Thyroid gland (tissue), 4 donors: Measurements from ENCODE around the gene NXPH1. TPM values are rescaled to one million over a fixed set of nuclear protein-coding genes. Genes with fewer than 3 reads are reported as not detected.

ENCODE experiments used
- DNase-seq, 2 donors: peaks; one replicate each; pipeline ENCODE4 v3.0.0-alpha.2; 2019
- H3K27ac ChIP-seq, 3 donors: fragments of 200-600 bp; sonication (generic); 1 replicate in 2 of 3; 2 replicates in 1 of 3; pipeline ENCODE4 v1.5.1; 2016 to 2019; ENCODE audit warnings: mild to moderate bottlenecking in 1 of 3, moderate library complexity in 1 of 3
- H3K27me3 ChIP-seq: fragments of 200-600 bp; sonication (generic); one replicate; pipeline ENCODE4 v1.5.1; 2019
- H3K36me3 ChIP-seq, 2 donors: fragments of 200-600 bp; sonication (generic); one replicate each; pipeline ENCODE4 v1.5.1; 2016 to 2019
- H3K4me1 ChIP-seq, 2 donors: fragments of 200-600 bp; sonication (generic); one replicate each; pipeline ENCODE4 v1.5.1; 2017 to 2019
- H3K4me3 ChIP-seq, 3 donors: fragments of 200-600 bp; sonication (generic); replicated peaks in 1 of 3; 1 replicate in 2 of 3; 2 replicates in 1 of 3; pipeline ENCODE4 v1.5.1; 2016; ENCODE audit warnings: mild to moderate bottlenecking in 1 of 3
- H3K9me3 ChIP-seq: fragments of 200-600 bp; sonication (generic); one replicate; pipeline ENCODE4 v1.5.1; 2017
- POLR2A ChIP-seq, 2 donors: fragments of 450-650 bp; IDR thresholded peaks; one replicate each; pipeline ENCODE4 v1.6.1; 2017; ENCODE audit warnings: antibody characterized with exemption in 2 of 2, mild to moderate bottlenecking in 2 of 2, moderate library complexity in 1 of 2
- WGBS, 2 donors: methylation state at CpG; one replicate each; pipeline ENCODE4 v1.1.5; 2017; 5-methylcytosine and 5-hydroxymethylcytosine counted together
- intact Hi-C: fragments of 100-400 bp; cut with DNase I; formaldehyde crosslinking; loops from one replicate; pipeline ENCODE4 v1.15.1; 2023
- total RNA-seq, 4 donors: library from RNA; depleted of rRNA; stranded (reverse); fragments of >200 nt; gene quantifications; one replicate each; pipeline ENCODE4 v1.2.3, GENCODE V29; 2016
- TF ChIP-seq, protein P1 (sequence below), 6 experiments: fragments of 200-600 bp in 3 of 6; fragments of 450-650 bp in 3 of 6; sonication (generic) in 3 of 6; IDR thresholded peaks; one replicate each; pipeline ENCODE4 v1.5.1; 2016 to 2019; ENCODE audit warnings: antibody characterized with exemption in 6 of 6, mild to moderate bottlenecking in 2 of 6, inconsistent platforms in 1 of 6, moderate library complexity in 1 of 6

The NXPH1 gene
- total RNA-seq, 4 donors from 2014 or later, result not detected

DNA sequence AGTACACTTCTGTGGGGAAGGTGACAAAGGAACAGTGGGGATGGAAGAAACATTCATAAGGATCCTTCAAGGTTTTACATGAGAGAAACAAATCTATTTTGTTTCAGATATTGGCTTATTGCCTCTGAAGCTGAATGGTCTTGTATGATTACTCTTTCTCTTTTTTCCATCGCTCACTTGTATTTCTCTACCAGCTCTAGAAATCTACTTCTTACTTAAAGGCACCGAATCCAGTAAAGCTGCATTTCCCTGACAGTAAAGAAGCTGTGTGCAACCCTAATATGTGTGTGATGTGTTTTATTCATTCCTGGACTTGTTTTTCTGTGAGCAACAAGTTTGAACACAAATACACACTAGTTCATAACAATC lies 45.2 kb upstream of the NXPH1 start:
- DNase-seq, result no peak
- WGBS, 2 donors, result 91 to 92% methylated on average over 2 of the region's 2 CpGs
- H3K36me3 ChIP-seq, result no peaks in the 10 kb centered on the region
- no peak overlapping the region for H3K4me3 ChIP-seq
- no peak for TF ChIP-seq POLR2A (IDR thresholded peaks at IDR 0.05)
- TF ChIP-seq, protein P1, sequence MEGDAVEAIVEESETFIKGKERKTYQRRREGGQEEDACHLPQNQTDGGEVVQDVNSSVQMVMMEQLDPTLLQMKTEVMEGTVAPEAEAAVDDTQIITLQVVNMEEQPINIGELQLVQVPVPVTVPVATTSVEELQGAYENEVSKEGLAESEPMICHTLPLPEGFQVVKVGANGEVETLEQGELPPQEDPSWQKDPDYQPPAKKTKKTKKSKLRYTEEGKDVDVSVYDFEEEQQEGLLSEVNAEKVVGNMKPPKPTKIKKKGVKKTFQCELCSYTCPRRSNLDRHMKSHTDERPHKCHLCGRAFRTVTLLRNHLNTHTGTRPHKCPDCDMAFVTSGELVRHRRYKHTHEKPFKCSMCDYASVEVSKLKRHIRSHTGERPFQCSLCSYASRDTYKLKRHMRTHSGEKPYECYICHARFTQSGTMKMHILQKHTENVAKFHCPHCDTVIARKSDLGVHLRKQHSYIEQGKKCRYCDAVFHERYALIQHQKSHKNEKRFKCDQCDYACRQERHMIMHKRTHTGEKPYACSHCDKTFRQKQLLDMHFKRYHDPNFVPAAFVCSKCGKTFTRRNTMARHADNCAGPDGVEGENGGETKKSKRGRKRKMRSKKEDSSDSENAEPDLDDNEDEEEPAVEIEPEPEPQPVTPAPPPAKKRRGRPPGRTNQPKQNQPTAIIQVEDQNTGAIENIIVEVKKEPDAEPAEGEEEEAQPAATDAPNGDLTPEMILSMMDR (IDR thresholded peaks at IDR 0.05), result no peak
- intact Hi-C loops, result no loop called here
- H3K4me1 ChIP-seq, result no peaks in the 10 kb centered on the region
- no peaks in the 10 kb centered on the region for H3K9me3 ChIP-seq
- no peaks in the 10 kb centered on the region for H3K27me3 ChIP-seq
- no peak overlapping the region for H3K27ac ChIP-seq

DNA sequence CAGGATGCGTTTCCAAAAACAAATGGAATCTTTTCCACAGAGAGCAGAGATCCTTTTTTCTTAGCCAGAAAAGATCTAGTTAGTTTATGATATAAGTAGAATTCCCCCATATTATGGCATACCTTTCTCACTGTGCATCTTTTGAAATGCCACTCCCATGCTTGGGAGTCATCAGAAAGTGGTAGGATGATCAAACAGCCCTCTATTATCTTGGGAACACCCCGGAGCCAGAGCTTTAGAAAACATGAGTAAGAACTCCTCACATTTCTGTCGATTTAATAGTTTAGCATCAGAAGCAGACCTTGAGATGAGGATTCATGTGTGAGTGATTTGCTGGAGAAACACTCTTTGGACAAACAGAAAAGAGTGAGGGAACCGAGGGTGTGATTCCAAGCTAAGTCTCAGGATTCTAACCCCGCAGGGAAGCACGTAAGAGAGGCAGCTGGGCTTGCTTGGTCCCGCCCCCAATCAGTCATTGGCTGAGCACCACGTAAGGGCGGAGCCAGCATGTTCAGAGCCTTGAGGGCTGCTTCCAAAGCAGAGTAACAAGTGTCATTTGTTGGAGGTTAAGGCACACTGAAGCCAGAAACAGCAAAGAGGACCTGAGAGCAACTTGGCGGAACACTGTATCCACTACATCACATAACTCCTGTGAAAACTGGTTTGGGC lies 43.7 kb upstream of the NXPH1 start:
- no peaks in the 10 kb centered on the region for H3K4me1 ChIP-seq
- H3K27ac ChIP-seq, result no peak overlapping the region
- 41 to 44% methylated on average over 10 of the region's 10 CpGs for WGBS, 2 donors
- no peaks in the 10 kb centered on the region for H3K9me3 ChIP-seq
- TF ChIP-seq, protein P1 (IDR thresholded peaks at IDR 0.05), result no peak
- no peak for TF ChIP-seq POLR2A (IDR thresholded peaks at IDR 0.05)
- H3K36me3 ChIP-seq, result no peaks in the 10 kb centered on the region
- no peaks in the 10 kb centered on the region for H3K27me3 ChIP-seq
- intact Hi-C loops, result no loop called here
- DNase-seq, result no peak
- no peak overlapping the region for H3K4me3 ChIP-seq

DNA sequence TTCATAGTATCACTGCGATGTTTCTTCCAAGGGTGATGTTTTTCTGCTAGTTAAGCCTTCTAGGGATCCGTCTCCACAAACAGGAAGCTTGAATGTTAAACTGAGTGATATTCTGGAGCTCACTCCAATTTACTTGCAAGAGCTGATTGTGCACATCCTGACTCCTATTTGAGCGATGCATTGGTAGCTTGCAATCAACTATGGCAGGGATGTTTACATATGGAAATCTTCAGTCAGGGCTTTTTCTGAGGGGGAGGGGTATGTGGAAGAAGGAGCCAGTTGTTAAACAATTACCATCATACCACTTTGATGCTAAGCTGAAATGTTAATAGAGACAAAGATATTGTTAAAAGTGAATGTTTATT lies 43.2 kb upstream of the NXPH1 start:
- H3K4me3 ChIP-seq, result no peak overlapping the region
- H3K36me3 ChIP-seq, result no peaks in the 10 kb centered on the region
- TF ChIP-seq POLR2A (IDR thresholded peaks at IDR 0.05), result no peak
- TF ChIP-seq, protein P1 (IDR thresholded peaks at IDR 0.05), result no peak
- DNase-seq, result no peak
- no peak overlapping the region for H3K27ac ChIP-seq
- H3K27me3 ChIP-seq, result no peaks in the 10 kb centered on the region
- H3K4me1 ChIP-seq, result no peaks in the 10 kb centered on the region
- 10 to 17% methylated on average over 3 of the region's 3 CpGs for WGBS, 2 donors
- intact Hi-C loops, result no loop called here
- no peaks in the 10 kb centered on the region for H3K9me3 ChIP-seq

DNA sequence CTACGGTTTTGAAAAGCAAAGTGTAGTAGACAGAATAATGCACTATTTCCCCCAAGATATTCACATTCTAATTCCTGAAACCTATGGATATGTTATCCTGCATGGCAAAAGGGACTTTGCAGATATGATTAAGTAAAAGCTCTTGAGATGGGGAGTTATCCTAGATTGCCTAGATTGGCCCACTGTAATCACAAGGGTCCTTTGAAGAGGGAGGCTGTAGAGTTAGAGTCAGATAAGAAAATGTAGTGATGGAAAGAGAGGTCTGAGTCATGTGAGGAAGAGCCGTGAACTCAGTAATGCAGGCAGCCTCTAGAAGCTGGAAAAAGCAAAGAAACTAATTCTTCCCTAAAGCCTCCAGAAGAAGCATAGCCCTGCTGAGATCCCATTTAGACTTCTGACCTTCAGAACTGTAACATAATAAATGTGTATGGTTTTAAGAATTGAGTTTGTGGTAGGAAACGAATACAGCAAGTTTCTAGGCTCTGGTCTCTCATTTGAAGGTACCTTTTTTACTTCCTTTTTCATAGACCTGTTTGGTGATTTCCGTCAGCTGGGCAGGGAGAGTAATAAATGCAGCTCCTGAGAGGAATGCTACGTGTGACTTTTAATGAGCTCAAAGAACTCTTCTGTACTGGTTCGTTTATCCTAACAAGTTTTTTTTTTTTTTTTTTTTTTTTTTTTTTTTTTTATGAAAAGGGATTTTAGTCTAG lies 41.9 kb upstream of the NXPH1 start:
- no peaks in the 10 kb centered on the region for H3K36me3 ChIP-seq
- 51 to 55% methylated on average over 6 of the region's 6 CpGs for WGBS, 2 donors
- no peaks in the 10 kb centered on the region for H3K9me3 ChIP-seq
- no peaks in the 10 kb centered on the region for H3K4me1 ChIP-seq
- H3K27ac ChIP-seq, result no peak overlapping the region
- DNase-seq, result no peak
- no peak overlapping the region for H3K4me3 ChIP-seq
- TF ChIP-seq POLR2A (IDR thresholded peaks at IDR 0.05), result no peak
- TF ChIP-seq, protein P1 (IDR thresholded peaks at IDR 0.05), result no peak
- intact Hi-C loops, result no loop called here
- no peaks in the 10 kb centered on the region for H3K27me3 ChIP-seq

DNA sequence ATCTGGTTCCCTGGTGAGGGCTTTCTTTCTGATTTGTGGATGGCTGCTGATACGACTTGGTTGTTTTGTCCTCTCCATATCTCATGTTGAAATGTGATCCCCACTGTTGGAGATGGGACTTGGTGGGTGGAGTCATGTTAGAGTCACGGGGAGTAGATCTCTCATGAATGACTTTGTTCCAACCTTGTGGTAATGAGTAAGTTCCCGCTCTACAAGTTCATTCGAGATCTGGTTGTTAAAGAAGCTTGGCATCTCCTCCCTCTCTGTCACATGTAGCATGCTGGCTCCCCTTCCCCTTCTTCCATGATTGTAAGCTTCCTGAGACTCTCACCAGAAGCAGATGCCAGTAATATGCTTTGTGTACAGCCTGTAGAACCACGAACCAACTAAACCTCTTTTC lies 37.1 kb upstream of the NXPH1 start:
- TF ChIP-seq POLR2A (IDR thresholded peaks at IDR 0.05), result no peak
- TF ChIP-seq, protein P1 (IDR thresholded peaks at IDR 0.05), result no peak
- H3K9me3 ChIP-seq, result no peaks in the 10 kb centered on the region
- no peak for DNase-seq
- H3K4me1 ChIP-seq, result no peaks in the 10 kb centered on the region
- H3K27me3 ChIP-seq, result no peaks in the 10 kb centered on the region
- intact Hi-C loops, result no loop called here
- H3K4me3 ChIP-seq, result no peak overlapping the region
- no peak overlapping the region for H3K27ac ChIP-seq
- no peaks in the 10 kb centered on the region for H3K36me3 ChIP-seq
- 68 to 80% methylated on average over 5 of the region's 5 CpGs for WGBS, 2 donors
